Uterus (tissue), 4 donors: ENCODE results near the gene SV2A. TPM values are rescaled to one million over a fixed set of nuclear protein-coding genes. Genes with fewer than 3 reads are reported as not detected.
"Not testable (repeated sequence)": the region's sequence is repeated elsewhere in the genome, so short reads cannot be mapped to it uniquely, and the experiment has no call there.

Source experiments
- DNase-seq, 2 donors: peaks; one replicate each; pipeline ENCODE4 v3.0.0-alpha.2; 2019 to 2020
- H3K27ac ChIP-seq, 2 donors: fragments of 200-600 bp; sonication (generic); 1 replicate in 1 of 2; 2 replicates in 1 of 2; pipeline ENCODE4 v1.5.1; 2016 to 2018
- H3K27me3 ChIP-seq, 2 donors: fragments of 200-600 bp; sonication (generic); one replicate each; pipeline ENCODE4 v1.5.1; 2018 to 2019; ENCODE audit warnings: control low read depth in 1 of 2
- H3K36me3 ChIP-seq, 2 donors: fragments of 200-600 bp; sonication (generic); one replicate each; pipeline ENCODE4 v1.5.1; 2019; ENCODE audit warnings: control low read depth in 1 of 2
- H3K4me1 ChIP-seq, 2 donors: fragments of 200-600 bp; sonication (generic); one replicate each; pipeline ENCODE4 v1.5.1; 2018 to 2019; ENCODE audit warnings: control low read depth in 1 of 2
- H3K4me3 ChIP-seq, 2 donors: fragments of 200-600 bp; sonication (generic); 1 replicate in 1 of 2; 2 replicates in 1 of 2; pipeline ENCODE4 v1.5.1; 2018 to 2019; ENCODE audit warnings: mild to moderate bottlenecking in 1 of 2
- H3K9me3 ChIP-seq, 2 donors: fragments of 200-600 bp; sonication (generic); one replicate each; pipeline ENCODE4 v1.5.1; 2019; ENCODE audit warnings: control low read depth in 1 of 2
- POLR2A ChIP-seq, 2 donors: fragments of 450-650 bp; IDR thresholded peaks; one replicate each; pipeline ENCODE4 v1.6.1; 2016; ENCODE audit warnings: antibody characterized with exemption in 2 of 2, mild to moderate bottlenecking in 1 of 2, moderate library complexity in 1 of 2
- intact Hi-C: fragments of 100-400 bp; cut with DNase I; formaldehyde crosslinking; loops from one replicate; pipeline ENCODE4 v1.15.1; 2023; ENCODE audit warnings: low total_unique reads
- total RNA-seq, 4 donors: library from RNA; depleted of rRNA in 3 of 4; stranded (reverse); fragments of >200 nt in 3 of 4; gene quantifications; one replicate each; pipeline versions ENCODE4 v1.1.0 to v1.2.4, GENCODE V29; 2014 to 2023
- TF ChIP-seq, protein P1 (sequence below), 4 experiments: fragments of 200-600 bp in 2 of 4; fragments of 450-650 bp in 2 of 4; sonication (generic) in 2 of 4; IDR thresholded peaks; one replicate each; pipeline ENCODE4 v1.5.1; 2016 to 2019; ENCODE audit warnings: antibody characterized with exemption in 4 of 4, mild to moderate bottlenecking in 2 of 4, moderate library complexity in 1 of 4
- donor health status: DM: yes; HTN: yes; CAD: no.

Gene SV2A
- total RNA-seq, 4 donors from 2014 or later, result 1.5 to 22.6 (median 12.0) TPM

DNA sequence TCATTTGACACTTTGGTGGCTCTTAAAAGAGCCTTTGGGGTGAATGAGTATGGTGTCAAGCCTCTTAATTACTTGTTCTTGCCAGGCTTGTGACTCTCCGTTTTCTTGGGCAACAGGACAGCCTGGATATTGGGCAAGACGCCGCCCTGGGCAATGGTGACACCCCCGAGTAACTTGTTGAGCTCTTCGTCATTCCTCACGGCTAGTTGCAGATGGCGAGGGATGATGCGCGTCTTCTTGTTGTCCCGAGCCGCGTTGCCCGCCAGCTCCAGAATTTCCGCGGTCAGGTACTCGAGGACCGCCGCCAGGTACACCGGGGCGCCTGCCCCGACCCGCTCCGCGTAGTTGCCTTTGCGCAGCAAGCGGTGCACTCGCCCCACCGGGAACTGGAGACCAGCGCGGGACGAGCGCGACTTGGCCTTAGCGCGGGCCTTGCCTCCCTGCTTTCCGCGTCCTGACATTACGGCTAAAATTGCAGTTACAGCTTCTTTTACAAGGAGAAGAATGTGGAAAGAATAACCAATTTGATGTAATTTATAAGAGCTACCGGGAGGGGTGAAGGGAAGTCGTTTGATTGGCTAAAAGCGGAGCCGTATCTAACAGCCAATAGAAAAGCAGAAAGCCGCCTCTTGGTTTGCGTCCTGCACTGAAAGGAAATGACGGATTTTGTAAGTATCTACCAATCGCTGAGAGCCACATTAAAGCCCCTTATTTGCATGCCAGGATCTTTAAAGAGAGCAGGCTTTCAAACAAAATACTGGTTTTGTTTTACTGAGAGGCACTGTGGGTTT is 30.0 kb downstream of the SV2A start:
- no peaks in the 10 kb centered on the region for H3K27me3 ChIP-seq
- peak; percentile 72 to 95 for DNase-seq
- H3K36me3 ChIP-seq, result no peaks in the 10 kb centered on the region
- TF ChIP-seq POLR2A (IDR thresholded peaks at IDR 0.05), result peak; percentile 93 to 96
- TF ChIP-seq, protein P1, sequence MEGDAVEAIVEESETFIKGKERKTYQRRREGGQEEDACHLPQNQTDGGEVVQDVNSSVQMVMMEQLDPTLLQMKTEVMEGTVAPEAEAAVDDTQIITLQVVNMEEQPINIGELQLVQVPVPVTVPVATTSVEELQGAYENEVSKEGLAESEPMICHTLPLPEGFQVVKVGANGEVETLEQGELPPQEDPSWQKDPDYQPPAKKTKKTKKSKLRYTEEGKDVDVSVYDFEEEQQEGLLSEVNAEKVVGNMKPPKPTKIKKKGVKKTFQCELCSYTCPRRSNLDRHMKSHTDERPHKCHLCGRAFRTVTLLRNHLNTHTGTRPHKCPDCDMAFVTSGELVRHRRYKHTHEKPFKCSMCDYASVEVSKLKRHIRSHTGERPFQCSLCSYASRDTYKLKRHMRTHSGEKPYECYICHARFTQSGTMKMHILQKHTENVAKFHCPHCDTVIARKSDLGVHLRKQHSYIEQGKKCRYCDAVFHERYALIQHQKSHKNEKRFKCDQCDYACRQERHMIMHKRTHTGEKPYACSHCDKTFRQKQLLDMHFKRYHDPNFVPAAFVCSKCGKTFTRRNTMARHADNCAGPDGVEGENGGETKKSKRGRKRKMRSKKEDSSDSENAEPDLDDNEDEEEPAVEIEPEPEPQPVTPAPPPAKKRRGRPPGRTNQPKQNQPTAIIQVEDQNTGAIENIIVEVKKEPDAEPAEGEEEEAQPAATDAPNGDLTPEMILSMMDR (IDR thresholded peaks at IDR 0.05), result peak in 1 of 4 experiments; percentile 40
- H3K27ac ChIP-seq, result peak overlapping the region; percentile 99 to 100
- intact Hi-C loops, result no loop called here
- H3K4me3 ChIP-seq, result peak overlapping the region; percentile 72 to 90
- no peaks in the 10 kb centered on the region for H3K9me3 ChIP-seq
- peaks cover 0 to 9% of the 10 kb centered on the region in 2 donors for H3K4me1 ChIP-seq

DNA sequence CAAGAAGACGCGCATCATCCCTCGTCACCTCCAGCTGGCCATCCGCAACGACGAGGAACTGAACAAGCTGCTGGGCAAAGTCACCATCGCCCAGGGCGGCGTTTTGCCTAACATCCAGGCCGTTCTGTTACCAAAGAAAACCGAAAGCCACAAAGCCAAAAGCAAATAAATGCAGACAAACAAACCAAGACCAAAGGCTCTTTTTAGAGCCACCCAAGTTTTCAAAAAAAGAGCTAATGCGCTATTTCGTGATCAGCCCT is 30.5 kb downstream of the SV2A start:
- intact Hi-C loops, DNase-seq, H3K4me1 ChIP-seq, H3K27me3 ChIP-seq, H3K9me3 ChIP-seq, H3K36me3 ChIP-seq: not testable (repeated sequence)
- Histone ChIP-seq H3K27ac (peak overlapping the region; percentile 99 to 100), H3K4me3 (peak overlapping the region; percentile 72 to 90)

DNA sequence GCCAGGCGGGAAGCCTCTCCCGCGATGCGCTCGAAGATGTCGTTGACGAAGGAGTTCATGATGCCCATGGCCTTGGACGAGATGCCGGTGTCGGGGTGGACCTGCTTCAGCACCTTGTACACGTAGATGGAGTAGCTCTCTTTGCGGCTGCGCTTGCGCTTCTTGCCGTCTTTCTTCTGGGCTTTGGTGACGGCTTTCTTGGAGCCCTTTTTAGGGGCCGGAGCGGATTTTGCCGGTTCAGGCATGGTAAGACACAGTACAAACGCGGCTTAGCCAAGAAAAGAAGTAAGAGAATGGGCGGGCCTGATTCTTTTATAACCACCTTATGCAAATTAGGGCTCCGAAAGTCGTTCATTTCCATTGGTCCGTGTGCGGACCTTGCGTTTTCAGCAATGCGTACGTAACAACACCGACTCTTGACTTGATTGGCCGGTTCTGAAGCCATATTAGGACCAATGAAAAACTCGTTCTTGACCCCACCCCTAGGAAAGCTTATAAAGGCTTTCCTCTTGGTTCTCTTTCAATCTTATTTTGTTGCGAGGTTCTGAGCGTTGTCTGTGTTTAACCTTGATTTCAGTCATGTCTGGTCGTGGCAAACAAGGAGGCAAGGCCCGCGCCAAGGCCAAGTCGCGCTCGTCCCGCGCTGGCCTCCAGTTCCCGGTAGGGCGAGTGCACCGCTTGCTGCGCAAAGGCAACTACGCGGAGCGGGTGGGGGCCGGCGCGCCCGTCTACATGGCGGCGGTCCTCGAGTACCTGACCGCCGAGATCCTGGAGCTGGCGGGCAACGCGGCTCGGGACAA is 31.0 kb downstream of the SV2A start:
- Histone ChIP-seq H3K4me1 (peaks cover 0 to 9% of the 10 kb centered on the region in 2 donors), H3K4me3 (peak overlapping the region; percentile 72 to 90), H3K27me3 (no peaks in the 10 kb centered on the region), H3K9me3 (no peaks in the 10 kb centered on the region), H3K27ac (peak overlapping the region; percentile 99 to 100), H3K36me3 (no peaks in the 10 kb centered on the region)
- TF ChIP-seq, protein P1 (IDR thresholded peaks at IDR 0.05), result peak in 1 of 4 experiments; percentile 40
- peak; percentile 99 for TF ChIP-seq POLR2A (IDR thresholded peaks at IDR 0.05)
- DNase-seq, result peak; percentile 83 to 96
- intact Hi-C loops, result no loop called here

DNA sequence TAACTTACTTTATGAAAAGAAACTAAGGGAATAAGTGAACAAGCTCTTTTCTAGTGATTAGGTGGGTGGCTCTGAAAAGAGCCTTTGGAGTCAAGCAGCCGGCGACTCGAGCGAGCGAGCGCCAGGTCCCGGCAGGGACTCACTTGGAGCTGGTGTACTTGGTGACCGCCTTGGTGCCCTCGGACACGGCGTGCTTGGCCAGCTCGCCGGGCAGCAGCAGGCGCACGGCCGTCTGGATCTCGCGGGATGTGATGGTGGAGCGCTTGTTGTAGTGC is 31.6 kb downstream of the SV2A start:
- H3K9me3 ChIP-seq, H3K36me3 ChIP-seq, H3K4me1 ChIP-seq, H3K27me3 ChIP-seq, DNase-seq, intact Hi-C loops: not testable (repeated sequence)
- H3K27ac ChIP-seq, result peak overlapping the region; percentile 99 to 100
- peak overlapping the region; percentile 66 to 72 for H3K4me3 ChIP-seq

DNA sequence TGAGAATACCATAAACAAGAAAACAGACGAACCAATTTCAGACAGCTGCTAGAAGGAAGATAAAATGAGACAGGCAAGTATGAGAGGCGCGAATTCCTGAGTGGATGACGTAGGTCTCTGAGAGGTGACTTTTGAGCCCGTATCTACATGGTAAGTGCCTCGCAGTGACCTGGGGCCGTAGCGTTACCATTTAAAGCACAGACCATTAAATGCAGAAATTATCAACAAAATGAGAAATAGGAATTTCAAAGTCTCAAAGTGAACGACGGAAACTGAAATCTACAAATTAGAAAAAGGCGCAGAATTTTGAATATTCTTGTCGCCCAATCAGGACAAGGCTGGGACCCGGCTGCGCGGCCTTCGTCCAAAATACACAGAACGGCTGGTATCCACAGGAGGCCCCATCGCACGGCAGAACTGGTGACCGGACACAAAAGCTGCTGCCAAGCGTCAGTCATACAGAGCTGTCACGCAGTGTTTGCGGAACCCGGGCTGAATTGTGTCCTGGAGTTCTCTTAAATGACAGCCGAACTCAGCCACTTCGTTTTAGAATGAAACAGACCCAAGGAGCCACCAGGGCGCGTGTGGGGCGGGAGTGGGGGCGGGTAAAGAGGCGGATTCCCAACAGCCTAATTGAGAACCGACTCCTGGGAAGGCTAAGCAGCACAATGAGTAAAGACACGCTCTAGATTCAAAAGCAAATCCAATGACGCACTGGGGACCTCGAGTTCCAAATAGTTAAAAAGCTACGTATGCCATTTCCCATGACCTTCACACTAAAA is 32.1 kb downstream of the SV2A start:
- no peaks in the 10 kb centered on the region for H3K9me3 ChIP-seq
- peak overlapping the region; percentile 66 to 72 for H3K4me3 ChIP-seq
- TF ChIP-seq, protein P1 (IDR thresholded peaks at IDR 0.05), result peak in 2 of 4 experiments; percentile 32 to 39
- peak; percentile 65 to 81 for TF ChIP-seq POLR2A (IDR thresholded peaks at IDR 0.05)
- H3K36me3 ChIP-seq, result no peaks in the 10 kb centered on the region
- peaks cover 0 to 9% of the 10 kb centered on the region in 2 donors for H3K4me1 ChIP-seq
- H3K27me3 ChIP-seq, result no peaks in the 10 kb centered on the region
- intact Hi-C loops, result no loop called here
- DNase-seq, result peak; percentile 81 to 86
- peak overlapping the region; percentile 99 to 100 for H3K27ac ChIP-seq
